ENCODE measurements around the gene SGK1. TPM values are rescaled to one million over a fixed set of nuclear protein-coding genes. Genes with fewer than 3 reads are reported as not detected.

Gene SGK1
- total RNA-seq, 4 donors from 2014 or later, result 15.1 to 38.2 (median 25.5) TPM

GRCh38 chr6:134178161-134179044, 139.5 kb downstream of the SGK1 start:
- H3K4me3 ChIP-seq, result peak overlapping the region; percentile 1 to 40
- peaks cover 0 to 3% of the 10 kb centered on the region in 2 donors for H3K36me3 ChIP-seq
- no peaks in the 10 kb centered on the region for H3K27me3 ChIP-seq
- 8 to 16% methylated on average over 13 to 24 of the region's 30 CpGs for WGBS, 2 donors (ENCODE audit: low coverage in 1 of 2)
- H3K9me3 ChIP-seq, result no peaks in the 10 kb centered on the region
- ATAC-seq, result peak; percentile 52
- H3K4me1 ChIP-seq, result peaks cover 0 to 41% (median 4%) of the 10 kb centered on the region in 3 donors
- TF ChIP-seq CTCF (IDR thresholded peaks at IDR 0.05) (peak; percentile 42 to 82 (median 70)), EP300 (IDR thresholded peaks at IDR 0.05) (no peak), POLR2AphosphoS5 (IDR thresholded peaks at IDR 0.05) (peak; percentile 14), POLR2A (IDR thresholded peaks at IDR 0.05) (no peak)
- H3K27ac ChIP-seq, result peak overlapping the region in 3 of 4 donors; percentile 10 to 61 (median 53)

- Histone ChIP-seq H3K9me3 (no peaks in the 10 kb centered on the region), H3K4me1 (peaks cover 0 to 41% (median 4%) of the 10 kb centered on the region in 3 donors), H3K36me3 (peaks cover 0 to 9% of the 10 kb centered on the region in 2 donors), H3K27me3 (no peaks in the 10 kb centered on the region), H3K4me3 (peak overlapping the region in 1 of 2 donors; percentile 40), H3K27ac (peak overlapping the region in 3 of 4 donors; percentile 10 to 61 (median 53))
- no peak for TF ChIP-seq POLR2AphosphoS5 (IDR thresholded peaks at IDR 0.05)
- no peak for TF ChIP-seq EP300 (IDR thresholded peaks at IDR 0.05)
- TF ChIP-seq CTCF (IDR thresholded peaks at IDR 0.05), result no peak
- TF ChIP-seq POLR2A (IDR thresholded peaks at IDR 0.05), result no peak
- WGBS, 2 donors (ENCODE audit: low coverage in 1 of 2), result 65 to 69% methylated on average over 7 to 10 of the region's 10 CpGs
- no peak for ATAC-seq
Measured at GRCh38 chr6:134177753-134178160, 140.2 kb downstream of the SGK1 start.

GRCh38 chr6:134177236-134177635, 140.7 kb downstream of the SGK1 start:
- peak overlapping the region in 1 of 2 donors; percentile 83 for H3K4me3 ChIP-seq
- H3K4me1 ChIP-seq, result peaks cover 0 to 43% (median 4%) of the 10 kb centered on the region in 3 donors
- ATAC-seq, result no peak
- peak overlapping the region in 2 of 4 donors; percentile 53 to 61 for H3K27ac ChIP-seq
- 85 to 100% methylated on average over 1 of the region's 1 CpG for WGBS, 2 donors (ENCODE audit: low coverage in 1 of 2)
- peaks cover 0 to 14% of the 10 kb centered on the region in 2 donors for H3K36me3 ChIP-seq
- no peaks in the 10 kb centered on the region for H3K9me3 ChIP-seq
- H3K27me3 ChIP-seq, result no peaks in the 10 kb centered on the region
- no peak for TF ChIP-seq CTCF (IDR thresholded peaks at IDR 0.05)
- TF ChIP-seq POLR2AphosphoS5 (IDR thresholded peaks at IDR 0.05), result no peak
- TF ChIP-seq POLR2A (IDR thresholded peaks at IDR 0.05), result no peak
- no peak for TF ChIP-seq EP300 (IDR thresholded peaks at IDR 0.05)

GRCh38 chr6:134176264-134176975, 141.5 kb downstream of the SGK1 start:
- Histone ChIP-seq H3K27me3 (no peaks in the 10 kb centered on the region), H3K4me3 (peak overlapping the region; percentile 59 to 83), H3K4me1 (peaks cover 0 to 47% (median 4%) of the 10 kb centered on the region in 3 donors), H3K9me3 (no peaks in the 10 kb centered on the region), H3K36me3 (peaks cover 0 to 22% of the 10 kb centered on the region in 2 donors), H3K27ac (peak overlapping the region; percentile 7 to 97 (median 92))
- 40 to 64% methylated on average over 6 to 8 of the region's 35 CpGs for WGBS, 2 donors (ENCODE audit: low coverage in 1 of 2)
- no peak for TF ChIP-seq POLR2A (IDR thresholded peaks at IDR 0.05)
- TF ChIP-seq CTCF (IDR thresholded peaks at IDR 0.05), result no peak
- TF ChIP-seq EP300 (IDR thresholded peaks at IDR 0.05), result no peak
- TF ChIP-seq POLR2AphosphoS5 (IDR thresholded peaks at IDR 0.05), result no peak
- ATAC-seq, result no peak
